Measurements from ENCODE around the gene C6. TPM values are rescaled to one million over a fixed set of nuclear protein-coding genes. Genes with fewer than 3 reads are reported as not detected.

C6 gene
- polyA plus RNA-seq, 1 donor from 2014 or later: 2.6 TPM

- H3K9ac ChIP-seq (ENCODE audit: low read length): no peak overlapping the region
- H4K20me1 ChIP-seq (ENCODE audit: insufficient read depth): no peaks in the 10 kb centered on the region
- no peaks in the 10 kb centered on the region for H3F3A ChIP-seq (ENCODE audit: insufficient read depth, low read length, poor library complexity, severe bottlenecking)
- no peak overlapping the region for H2AFZ ChIP-seq (ENCODE audit: low read depth, low read length)
- no peaks in the 10 kb centered on the region for H3K36me3 ChIP-seq (ENCODE audit: insufficient read depth, low read length)
- no peak for TF ChIP-seq SMC3 (conservative IDR thresholded peaks at IDR 0.05; ENCODE audit: poor library complexity)
- TF ChIP-seq EZH2 (IDR thresholded peaks at IDR 0.05; ENCODE audit: borderline replicate concordance, insufficient read depth, low read length, poor library complexity, severe bottlenecking): no peak
- no peak for TF ChIP-seq RAD21 (conservative IDR thresholded peaks at IDR 0.05)
- no peak for TF ChIP-seq POLR2AphosphoS5 (IDR thresholded peaks at IDR 0.05)
- TF ChIP-seq MXI1 (conservative IDR thresholded peaks at IDR 0.05; ENCODE audit: poor library complexity, severe bottlenecking): no peak
- TF ChIP-seq REST (IDR thresholded peaks at IDR 0.05; ENCODE audit: borderline replicate concordance): no peak
- no peak for TF ChIP-seq CTCF (IDR thresholded peaks at IDR 0.05; ENCODE audit: poor library complexity, severe bottlenecking)
- TF ChIP-seq EP300 (conservative IDR thresholded peaks at IDR 0.05; ENCODE audit: poor library complexity, severe bottlenecking): no peak
- TF ChIP-seq TAF1 (IDR thresholded peaks at IDR 0.05; ENCODE audit: low read depth): no peak
- H3K9me2 ChIP-seq (ENCODE audit: insufficient read depth, low read length): no peaks in the 10 kb centered on the region
- H3K27ac ChIP-seq (ENCODE audit: low read length): no peak overlapping the region
- no peaks in the 10 kb centered on the region for H3K9me3 ChIP-seq (ENCODE audit: low read length)
- H3K27me3 ChIP-seq (ENCODE audit: insufficient read depth, low read depth, low read length): no peaks in the 10 kb centered on the region
- H3K79me2 ChIP-seq (replicated peaks; ENCODE audit: insufficient read depth, low read length): no peaks in the 10 kb centered on the region
- no peak overlapping the region for H3K4me2 ChIP-seq (ENCODE audit: low read length)
- no peak overlapping the region for H3K4me3 ChIP-seq (ENCODE audit: low read length)
Measured at GRCh38 chr5:41218929-41219657, 5.8 kb upstream of the C6 start.

GRCh38 chr5:41214182-41214581 is 850 bp upstream of the C6 start:
- H3K4me2 ChIP-seq (ENCODE audit: low read length): no peak overlapping the region
- H3K4me3 ChIP-seq (ENCODE audit: low read length): no peak overlapping the region
- H2AFZ ChIP-seq (ENCODE audit: low read depth, low read length): no peak overlapping the region
- H3K27me3 ChIP-seq (ENCODE audit: insufficient read depth, low read depth, low read length): no peaks in the 10 kb centered on the region
- no peaks in the 10 kb centered on the region for H3K36me3 ChIP-seq (ENCODE audit: insufficient read depth, low read length)
- no peaks in the 10 kb centered on the region for H3K9me2 ChIP-seq (ENCODE audit: insufficient read depth, low read length)
- H3K9ac ChIP-seq (ENCODE audit: low read length): no peak overlapping the region
- no peaks in the 10 kb centered on the region for H3F3A ChIP-seq (ENCODE audit: insufficient read depth, low read length, poor library complexity, severe bottlenecking)
- H4K20me1 ChIP-seq (ENCODE audit: insufficient read depth): no peaks in the 10 kb centered on the region
- TF ChIP-seq RAD21 (conservative IDR thresholded peaks at IDR 0.05) (no peak), TAF1 (IDR thresholded peaks at IDR 0.05; ENCODE audit: low read depth) (no peak), MXI1 (conservative IDR thresholded peaks at IDR 0.05; ENCODE audit: poor library complexity, severe bottlenecking) (no peak), POLR2AphosphoS5 (IDR thresholded peaks at IDR 0.05) (no peak), EZH2 (IDR thresholded peaks at IDR 0.05; ENCODE audit: borderline replicate concordance, insufficient read depth, low read length, poor library complexity, severe bottlenecking) (no peak), CTCF (IDR thresholded peaks at IDR 0.05; ENCODE audit: poor library complexity, severe bottlenecking) (no peak), REST (IDR thresholded peaks at IDR 0.05; ENCODE audit: borderline replicate concordance) (no peak), SMC3 (conservative IDR thresholded peaks at IDR 0.05; ENCODE audit: poor library complexity) (no peak), EP300 (conservative IDR thresholded peaks at IDR 0.05; ENCODE audit: poor library complexity, severe bottlenecking) (no peak)
- H3K9me3 ChIP-seq (ENCODE audit: low read length): no peaks in the 10 kb centered on the region
- H3K79me2 ChIP-seq (replicated peaks; ENCODE audit: insufficient read depth, low read length): no peaks in the 10 kb centered on the region
- H3K27ac ChIP-seq (ENCODE audit: low read length): no peak overlapping the region

All from neural cell (in vitro differentiated cells).